CD1c-positive myeloid dendritic cell (primary cell): ENCODE measurements around the gene MAP7.
A peak's percentile ranks its signal among the peaks of the same experiment; 100 is the strongest.

ENCODE experiments used
- DNase-seq: peaks from one replicate; pipeline ENCODE4 v3.0.0-alpha.2; 2016; ENCODE audit errors: extremely low spot score

The MAP7 gene

DNA sequence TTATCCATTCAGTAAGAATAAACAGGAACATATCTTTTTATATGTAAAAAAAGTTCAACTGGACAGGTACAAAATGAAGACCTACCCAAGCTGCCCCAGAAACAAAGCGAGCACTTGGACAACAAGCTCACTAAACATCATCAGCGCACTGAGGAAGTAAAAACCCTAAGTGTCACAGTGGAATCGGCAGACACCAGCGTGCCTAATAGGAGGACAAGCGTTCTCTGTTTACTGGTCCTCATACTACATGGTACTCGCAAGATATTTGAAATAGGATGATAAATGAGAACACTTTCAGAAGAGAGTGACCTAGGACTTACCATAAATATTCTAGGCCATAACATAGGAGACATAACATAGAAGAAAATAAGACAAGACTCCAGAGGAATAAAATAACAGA is 18.2 kb downstream of the MAP7 start:
- no peak for DNase-seq

DNA sequence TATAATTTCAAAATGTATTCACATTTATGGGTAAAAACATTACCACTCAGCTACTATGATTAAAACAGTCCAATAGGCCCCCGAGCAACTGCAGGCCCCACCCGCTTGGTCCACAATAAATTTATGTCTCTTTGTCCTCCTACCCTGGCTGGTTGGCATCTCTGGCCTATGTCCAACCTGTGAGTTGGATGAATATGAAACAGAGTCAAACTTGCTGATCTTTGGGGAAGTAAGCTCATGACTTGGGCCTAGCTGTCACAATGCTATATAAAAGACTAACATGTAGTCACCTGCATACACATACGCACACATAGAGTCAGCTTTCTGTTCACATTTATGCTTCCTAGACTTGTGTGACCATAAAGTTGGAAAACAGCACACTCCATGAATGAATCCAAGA is 20.5 kb downstream of the MAP7 start:
- DNase-seq, result no peak

DNA sequence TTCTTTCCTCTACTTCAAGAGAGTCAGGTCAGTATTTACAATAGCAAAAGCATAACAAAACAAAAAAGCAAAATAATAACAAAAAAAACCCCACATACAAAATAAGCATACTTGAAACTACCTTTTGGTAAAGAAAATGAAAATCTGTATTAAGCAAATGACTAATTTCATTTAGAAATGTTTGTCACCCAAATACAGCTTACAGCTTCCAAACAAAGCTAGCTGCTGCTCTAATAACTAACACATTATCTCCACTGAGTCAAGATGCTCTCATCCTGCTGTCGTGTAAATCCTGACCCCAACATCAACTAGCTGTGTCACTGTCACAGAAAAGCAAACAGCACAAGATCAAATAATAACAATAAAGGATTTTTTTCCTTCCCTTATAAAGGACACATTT is 21.7 kb downstream of the MAP7 start:
- no peak for DNase-seq

DNA sequence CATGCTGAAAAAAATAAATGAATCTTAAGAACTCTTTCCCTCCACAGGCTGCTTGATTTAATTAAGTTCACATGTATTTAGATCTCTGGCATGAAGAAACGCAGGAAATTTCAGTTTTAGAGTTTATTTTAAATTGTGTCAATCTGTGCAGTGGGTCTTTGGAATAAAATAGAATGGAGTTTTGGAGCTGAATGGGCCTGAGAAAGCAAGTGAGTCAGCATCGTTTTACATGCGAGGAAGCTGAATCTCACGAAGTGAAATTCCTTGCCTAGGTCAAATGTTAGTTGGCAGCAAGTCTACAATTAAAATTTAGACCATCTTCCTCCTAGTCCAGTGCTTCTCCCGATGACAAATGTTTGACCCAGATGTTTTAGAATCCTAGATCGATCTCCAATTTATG is 22.4 kb downstream of the MAP7 start:
- no peak for DNase-seq

DNA sequence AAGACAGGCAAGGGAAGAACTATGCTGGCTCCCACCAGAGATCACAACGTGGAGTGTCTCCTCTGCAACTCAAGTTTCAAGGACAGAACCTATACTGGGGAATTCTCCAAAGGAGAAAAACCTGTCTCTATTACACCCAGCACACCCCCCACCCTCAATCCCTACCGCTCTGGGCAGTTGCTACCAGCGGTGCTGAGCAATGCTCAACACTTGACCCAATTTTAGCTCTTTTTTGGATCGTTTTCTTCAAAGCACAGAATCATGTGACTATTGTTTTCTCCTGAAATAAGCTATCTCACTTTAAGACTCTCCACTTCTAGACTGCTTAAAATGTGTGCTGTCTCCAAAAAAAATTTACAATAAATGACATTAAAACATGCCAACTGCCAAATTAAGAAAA is 23.3 kb downstream of the MAP7 start:
- DNase-seq, result no peak

DNA sequence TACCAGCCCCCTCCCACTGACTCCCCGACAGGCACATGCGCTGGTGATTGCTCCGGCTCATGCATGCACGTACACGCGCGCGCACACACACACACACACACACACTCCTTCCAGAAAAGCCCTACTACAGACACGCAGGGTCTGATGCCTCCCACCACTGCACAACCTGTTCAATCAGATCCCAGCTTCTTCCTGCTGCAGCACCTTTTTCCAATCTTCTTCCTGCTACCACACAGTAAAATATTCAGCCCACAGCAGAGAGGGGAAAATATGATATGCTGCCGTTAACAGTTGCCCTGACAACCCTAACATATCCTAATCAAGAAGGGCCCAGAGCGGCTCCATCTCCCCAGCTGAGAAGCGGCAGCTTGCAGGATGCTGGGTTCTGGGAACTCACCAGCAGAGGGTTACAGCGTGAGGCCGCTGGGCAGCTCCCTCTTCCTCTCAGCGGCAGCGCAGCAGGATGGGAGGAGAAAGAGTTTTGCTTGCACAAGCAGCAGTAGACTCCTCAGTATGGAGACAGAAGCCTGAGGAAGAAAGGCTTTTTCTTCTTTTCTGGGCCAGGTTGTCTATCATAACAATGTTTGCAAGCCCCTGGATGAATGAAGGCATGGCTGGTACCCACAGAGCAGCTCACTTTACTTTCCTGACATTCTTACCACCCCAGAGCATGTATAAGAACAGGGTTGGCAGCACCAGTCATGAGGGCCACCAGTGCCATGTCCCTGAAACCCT is 23.9 kb downstream of the MAP7 start:
- DNase-seq, result peak; percentile 42

DNA sequence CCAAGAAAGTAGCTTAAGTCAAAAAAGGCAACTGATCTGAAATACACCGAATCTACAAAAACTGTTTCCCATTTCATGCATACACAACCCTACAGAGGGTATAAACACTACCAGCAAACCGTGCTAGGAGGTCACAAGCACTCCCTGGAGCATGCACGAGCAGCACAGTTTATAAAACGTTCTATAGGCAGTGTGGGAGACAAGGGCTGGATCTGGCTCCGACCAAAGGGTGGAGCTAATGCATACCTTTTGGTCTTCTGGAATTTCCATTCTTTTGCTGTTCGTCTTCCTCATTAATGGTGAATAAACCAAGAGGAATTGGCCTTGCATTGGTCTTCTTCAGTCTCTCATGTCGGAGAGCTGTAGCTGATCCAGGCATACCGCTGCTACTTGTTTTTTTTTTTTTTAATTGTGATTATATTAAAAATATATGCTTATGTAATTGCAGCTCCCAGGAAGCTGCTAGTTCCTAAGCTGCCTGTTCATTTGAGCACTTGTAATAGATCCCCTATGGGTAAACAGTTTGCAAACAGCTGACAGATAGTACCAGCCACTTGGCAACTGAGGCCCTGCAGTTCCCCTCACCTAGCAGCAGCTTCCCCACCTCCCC is 24.5 kb downstream of the MAP7 start:
- DNase-seq, result no peak

DNA sequence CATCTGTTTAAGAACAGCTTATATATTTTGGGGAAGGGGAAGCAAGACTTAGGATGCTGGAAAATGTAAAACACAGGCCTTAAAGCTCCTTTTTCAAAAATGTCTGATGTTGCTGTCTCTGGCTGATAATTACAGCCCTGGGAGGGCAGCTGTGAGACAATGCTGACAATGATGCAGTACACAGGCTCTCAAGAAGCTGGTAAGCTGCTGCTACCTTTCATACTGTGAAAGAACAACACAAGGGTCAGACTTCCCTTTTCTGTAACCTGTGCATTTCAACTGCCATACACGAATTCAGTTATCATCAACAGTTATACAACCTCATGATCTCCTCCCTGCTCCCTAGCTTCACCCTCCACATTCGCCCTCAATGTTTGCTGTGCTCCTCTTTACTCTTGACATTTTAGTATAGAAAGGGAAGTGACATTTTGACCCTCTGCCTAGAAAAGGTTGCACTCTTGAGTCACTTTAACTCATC is 25.2 kb downstream of the MAP7 start:
- peak; percentile 17 for DNase-seq

DNA sequence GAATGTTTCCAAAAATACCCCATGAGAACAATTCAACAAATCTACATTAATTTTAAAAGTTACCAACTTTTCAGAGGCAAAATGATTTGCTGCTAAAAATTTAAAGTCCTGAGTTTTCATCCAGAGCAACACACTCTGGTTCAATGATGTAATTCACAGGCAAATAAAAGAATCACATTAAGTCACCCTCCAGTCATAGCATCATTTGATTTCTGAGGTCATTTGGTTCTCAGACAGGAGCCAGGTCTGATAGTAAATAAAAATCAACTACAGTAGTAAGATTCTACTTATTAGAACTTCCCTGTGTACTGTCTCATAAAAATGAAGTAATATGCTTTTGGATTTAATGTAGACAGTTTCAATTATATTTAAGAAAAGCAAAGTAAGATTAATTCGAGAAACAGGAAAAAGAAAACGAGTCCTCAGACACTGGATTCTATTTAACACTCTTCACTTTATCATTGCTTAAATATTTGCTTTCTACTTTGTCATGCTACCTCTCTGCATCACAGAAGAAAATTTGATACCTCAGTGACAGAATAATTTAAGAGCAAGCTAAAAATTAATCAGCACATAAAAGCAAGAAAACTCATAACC is 25.8 kb downstream of the MAP7 start:
- no peak for DNase-seq

DNA sequence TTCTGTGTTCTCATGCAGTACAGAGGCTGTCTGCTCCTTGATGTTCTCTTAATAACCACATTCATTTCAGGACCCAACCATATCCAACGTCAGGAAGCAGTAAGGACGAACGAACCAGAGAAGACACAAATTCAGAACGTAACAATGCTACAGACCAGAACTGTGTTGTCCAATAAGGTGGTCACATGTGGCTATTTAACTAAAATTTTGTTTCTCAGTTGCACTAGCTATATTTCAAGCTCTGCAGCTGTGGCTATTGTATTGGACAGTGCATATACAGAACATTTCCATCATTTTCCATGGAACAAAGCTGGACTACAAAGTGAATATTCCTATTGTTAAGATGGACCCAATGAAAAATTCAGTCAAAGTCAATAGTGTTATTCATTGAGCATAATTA is 27.0 kb downstream of the MAP7 start:
- no peak for DNase-seq

DNA sequence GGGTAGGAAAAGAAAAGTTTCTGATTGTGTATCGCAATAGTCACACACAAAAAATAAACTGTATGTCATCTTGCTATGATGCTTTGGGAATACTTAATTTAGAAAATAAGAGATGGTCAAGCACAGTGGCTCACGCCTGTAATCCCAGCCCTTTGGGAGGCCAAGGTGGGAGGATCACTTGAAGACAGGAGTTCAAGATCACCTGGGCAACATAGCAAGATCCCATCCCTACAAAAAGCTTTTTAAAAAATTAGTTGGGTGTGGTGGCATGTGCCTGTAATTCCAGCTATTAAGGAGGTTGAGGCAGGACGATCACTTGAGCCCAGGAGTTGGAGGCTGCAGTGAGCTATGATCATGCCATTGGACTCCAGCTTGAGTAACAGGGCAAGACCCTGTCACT is 27.6 kb downstream of the MAP7 start:
- DNase-seq, result no peak

DNA sequence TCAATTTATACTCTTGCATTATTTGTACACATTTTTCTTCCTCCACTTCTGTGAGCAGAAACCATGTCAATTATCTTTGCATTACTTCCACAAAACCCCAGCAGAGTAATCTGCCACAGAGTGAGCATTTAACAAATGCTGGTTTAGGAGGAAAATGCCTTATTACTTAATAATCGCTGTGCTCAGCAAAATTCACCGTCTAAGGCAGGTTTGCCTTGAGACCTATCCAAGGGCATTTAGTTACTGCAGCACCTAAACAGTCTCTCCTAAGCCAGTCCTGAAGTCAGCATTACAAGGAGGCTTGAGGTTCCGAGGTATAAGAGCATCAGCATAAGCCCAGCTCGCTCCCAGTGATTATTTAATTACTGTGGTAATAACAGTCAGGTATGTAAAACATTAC is 28.3 kb downstream of the MAP7 start:
- no peak for DNase-seq

DNA sequence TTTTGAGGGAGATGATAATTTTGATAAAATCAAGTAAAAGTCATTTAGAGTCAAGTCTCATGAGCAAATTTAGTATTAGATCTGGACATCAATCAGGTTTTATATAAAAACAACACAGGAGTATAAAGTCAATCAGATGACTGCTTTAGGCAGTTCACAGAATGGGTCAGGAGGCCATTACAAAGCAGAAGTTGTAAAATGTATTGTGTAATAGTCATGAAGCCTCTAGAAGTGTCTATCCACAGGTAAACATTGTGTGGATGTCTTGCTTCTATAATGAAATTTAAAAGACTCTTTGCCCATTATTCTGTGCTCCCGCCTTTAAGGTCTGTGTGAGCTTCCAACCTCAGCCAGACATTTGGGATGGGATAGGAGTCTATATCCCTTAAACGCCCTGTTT is 28.8 kb downstream of the MAP7 start:
- DNase-seq, result no peak

DNA sequence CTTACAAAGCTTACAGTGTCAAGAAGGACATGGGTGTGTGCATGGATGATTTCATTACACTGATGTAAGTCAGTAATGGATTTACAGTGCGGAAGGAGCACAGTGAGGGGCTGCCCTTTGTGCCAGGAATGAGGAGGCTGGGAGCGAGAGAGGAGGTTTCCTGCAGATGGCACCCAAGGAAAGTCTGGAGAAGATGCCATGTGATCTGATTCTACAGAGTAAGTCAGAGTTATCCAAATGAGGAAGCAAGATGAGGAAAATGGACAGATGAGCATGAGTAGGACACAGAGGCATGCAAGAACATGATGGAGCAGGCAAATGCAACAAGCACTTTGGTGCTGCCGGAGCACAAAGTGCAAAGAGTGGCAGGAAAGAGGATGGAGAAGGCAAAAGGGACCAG is 29.7 kb downstream of the MAP7 start:
- no peak for DNase-seq

DNA sequence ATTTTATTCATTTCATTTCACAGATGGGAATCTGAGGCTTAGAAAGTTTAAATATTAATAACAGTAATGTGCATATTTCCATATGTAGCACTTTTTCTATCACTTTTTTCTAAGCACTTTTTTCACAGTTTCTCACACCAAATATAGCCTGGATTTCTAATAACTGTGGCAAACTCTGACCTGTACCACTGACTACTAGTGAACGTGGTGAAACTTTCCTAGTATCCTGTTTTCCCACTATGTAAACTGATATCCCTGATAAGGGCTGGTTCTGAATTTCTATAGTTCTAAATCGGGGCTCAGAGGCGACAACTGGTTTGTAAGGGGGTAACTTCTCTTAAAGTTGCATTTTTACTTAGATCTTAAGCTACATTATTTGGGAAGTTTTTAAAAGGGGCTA is 32.6 kb downstream of the MAP7 start:
- no peak for DNase-seq

DNA sequence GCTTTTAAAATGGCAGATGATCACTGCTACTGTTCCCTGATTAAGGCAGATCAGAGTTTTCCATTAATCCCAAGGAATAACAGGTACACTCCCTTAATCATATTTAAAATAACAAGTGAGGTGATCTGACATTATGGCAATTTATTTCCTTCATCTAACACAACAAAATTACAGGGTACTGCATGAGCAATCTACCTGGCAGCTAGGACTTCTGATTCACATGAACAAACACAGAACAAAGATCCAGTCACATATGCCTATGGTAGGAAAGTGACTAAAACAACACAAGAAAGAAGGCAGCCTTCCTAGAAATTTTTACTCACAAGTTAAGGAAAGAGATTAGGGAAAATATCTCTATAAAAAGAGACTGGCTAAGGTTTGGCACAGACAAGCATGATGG is 33.2 kb downstream of the MAP7 start:
- DNase-seq, result no peak

DNA sequence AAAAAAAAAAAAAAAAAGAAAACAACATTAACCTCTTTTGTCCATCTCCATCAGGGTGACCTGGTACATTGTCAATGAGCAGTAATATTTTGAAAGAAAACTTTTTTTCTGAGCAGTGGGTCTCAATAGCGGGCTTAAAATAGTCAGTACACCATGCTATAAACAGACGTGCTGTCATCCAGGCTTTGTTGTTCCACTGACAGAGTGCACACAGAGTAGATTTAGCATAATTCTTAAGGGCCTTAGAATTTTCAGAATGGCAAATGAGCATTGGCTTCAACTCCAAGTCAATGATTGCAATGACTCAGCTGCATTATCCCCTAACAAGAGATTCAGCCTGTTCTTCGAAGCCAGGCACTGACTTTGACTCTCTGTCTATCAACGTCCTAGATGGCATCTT is 35.6 kb downstream of the MAP7 start:
- DNase-seq, result no peak

DNA sequence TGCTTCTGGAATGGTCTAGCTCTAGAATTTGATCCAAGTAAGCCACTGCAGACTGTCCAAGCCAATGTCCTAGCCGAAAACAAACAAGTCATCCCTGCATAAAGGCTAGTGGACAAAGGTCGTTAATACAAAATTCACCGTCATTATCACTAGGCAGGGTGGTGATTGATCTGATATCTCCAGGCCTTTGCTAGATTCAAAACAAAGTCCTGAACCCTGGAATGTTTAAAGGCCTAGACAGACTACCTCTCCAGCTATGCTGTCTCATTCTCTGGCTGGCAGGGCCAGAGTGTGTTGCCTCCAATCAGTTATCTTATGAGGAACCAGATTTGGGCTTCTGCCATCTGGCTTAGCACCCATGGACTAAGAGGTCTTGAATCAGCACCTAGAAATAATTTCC is 38.3 kb downstream of the MAP7 start:
- no peak for DNase-seq

DNA sequence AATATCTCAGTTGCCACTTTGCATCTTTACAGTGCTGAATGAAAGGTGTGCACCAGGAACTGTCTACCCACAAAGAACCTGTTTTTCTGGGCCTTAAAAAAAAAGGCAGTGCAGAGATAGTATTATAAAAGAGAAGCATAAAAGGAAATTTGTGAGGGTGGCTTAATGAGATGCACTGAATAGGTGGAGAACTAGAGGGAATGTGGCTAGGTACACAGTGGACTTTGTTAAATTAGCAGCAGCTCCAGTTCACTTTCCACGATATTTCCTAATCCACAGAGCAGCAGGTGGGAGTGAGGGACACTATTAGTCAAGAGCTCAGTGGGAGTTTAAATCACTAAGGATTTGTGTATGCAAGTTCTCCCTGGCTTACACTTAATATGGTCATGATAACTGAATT is 38.8 kb downstream of the MAP7 start:
- no peak for DNase-seq

DNA sequence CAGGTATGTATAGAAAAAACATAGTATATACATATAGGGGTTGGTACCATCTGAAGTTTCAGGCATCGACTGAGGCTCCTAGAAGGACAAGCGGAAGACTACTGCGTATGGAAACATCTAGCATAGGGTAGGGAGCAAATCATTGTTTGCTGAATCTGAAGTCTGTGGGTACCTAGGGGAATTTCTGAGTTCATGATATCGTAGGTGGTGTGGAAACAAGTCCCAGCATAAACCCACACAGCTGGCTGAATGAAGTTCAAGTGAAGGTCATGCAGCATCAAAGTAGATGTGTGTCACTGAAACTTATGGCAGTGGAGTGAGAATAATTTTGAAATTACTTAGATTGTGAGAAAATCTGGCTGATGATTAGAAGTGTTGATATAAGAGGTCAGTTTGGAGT is 39.4 kb downstream of the MAP7 start:
- no peak for DNase-seq

DNA sequence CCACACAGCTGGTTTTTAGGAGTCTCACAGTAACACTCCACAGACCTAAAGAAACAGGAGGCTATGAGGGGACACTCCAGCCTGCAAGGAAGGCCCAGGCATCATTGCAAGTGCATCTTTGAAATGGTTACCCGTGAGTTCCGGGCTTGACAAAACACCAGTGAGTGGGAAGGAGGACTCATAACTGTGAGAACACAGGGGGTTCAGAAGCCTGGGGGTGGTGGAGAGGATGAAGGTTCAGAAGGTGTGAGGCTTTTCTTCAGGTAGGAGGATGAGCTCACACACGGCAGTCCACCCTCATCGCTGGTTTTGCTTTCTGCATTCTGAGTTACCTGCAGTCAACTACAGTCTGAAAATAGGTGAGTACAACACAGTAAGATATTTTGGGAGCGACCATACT is 39.9 kb downstream of the MAP7 start:
- no peak for DNase-seq

DNA sequence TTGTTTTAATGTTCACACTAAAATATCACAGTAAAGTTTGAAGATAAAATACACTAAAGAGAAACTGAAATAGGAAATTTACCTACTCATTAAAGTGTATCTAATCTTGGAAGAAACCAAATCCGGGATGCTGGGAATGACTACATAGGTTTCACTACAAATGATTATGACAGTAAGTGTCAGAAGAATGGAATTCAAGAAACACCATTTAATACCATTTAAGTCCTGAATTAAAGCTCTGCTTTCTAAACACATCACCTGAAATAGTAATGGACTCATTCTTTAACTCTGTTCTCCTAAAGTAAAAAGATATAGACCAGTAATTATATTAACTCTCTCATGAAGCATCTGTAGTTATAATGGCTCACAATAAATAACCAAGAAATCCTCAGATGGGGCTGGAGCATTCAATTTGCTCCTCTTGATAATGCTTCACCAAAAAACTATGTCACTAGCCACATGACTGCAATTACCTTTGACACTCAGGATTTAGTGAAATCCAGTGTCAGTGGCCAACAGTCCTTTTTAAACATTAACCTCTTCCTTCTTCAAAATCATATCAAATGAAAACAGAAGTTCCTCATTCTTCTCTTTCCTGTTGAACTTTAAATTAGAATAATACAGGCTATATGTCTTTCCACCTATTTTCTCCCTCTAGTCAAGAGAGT is 41.4 kb downstream of the MAP7 start:
- DNase-seq, result no peak
